OCI-LY3 (cell line): ENCODE data around the gene APBB1IP.

Experiments
- CTCF ChIP-seq: fragments of 200-600, 300-600 bp; sonication (generic); IDR thresholded peaks from 2 replicates; pipeline ENCODE4 v1.5.1; 2014; ENCODE audit warnings: antibody characterized with exemption, low read length, low read depth
- EZH2phosphoT487 ChIP-seq: fragments of 200-600 bp; shearing (Covaris generic); IDR thresholded peaks from 2 replicates; pipeline ENCODE4 v1.6.1; 2018; ENCODE audit warnings: antibody characterized with exemption, mixed run types, low read depth

GRCh38 chr10:26612151-26612915, 174.2 kb downstream of the APBB1IP start:
- TF ChIP-seq CTCF (no peak), EZH2phosphoT487 (no peak)
